GM11168 (cell line): Measurements from ENCODE around the gene RIN3.
"Not testable (repeated sequence)": the region's sequence is repeated elsewhere in the genome, so short reads cannot be mapped to it uniquely, and the experiment has no call there.

Source experiments
- in situ Hi-C: fragments of 300-500 bp; cut with MboI; formaldehyde crosslinking; loops from one replicate; pipeline ENCODE4 v1.12.0; 2022; ENCODE audit warnings: low sequenced_read_pairs; ENCODE audit not compliant: unreplicated experiment

The RIN3 gene

DNA sequence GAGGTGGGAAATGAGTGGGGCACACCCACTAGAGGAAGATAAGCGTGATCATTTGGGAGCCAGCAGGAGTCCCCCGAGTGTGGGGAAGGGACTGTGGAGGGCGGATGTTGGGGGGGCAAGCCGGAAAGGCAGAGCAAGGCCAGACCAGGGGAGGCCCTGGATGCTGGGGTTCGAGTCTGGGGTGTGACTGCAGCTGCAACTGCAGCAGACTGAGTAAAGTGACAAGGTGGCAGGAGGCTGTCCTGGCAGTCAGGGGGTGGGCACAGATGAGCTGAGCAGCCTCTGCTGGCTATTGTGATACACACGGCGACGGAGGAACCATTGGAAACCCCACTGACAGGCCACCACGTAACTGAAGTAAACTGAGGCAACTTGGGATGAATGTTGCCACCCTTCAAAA, 124.7 kb downstream of the RIN3 start:
- in situ Hi-C loops: no loop called here

DNA sequence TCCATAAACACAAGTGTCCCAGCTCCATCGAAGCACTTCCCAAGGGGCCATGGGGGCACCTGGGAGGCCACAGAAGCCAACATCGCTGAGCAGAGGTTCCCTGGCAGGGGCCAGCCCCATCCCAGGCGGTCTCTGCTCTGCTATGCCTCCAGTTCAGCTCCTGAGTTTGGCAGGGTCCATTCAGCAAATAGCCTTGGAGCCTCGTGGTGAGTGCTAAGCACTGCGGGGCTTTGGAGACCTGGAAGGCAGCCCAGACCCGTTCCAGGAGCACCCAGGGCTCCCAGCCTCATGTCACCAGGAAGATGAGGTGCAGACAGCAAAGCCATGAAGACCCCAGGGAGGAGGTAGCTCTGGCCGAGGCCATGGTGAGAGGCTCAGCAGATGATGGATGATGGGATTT, 125.3 kb downstream of the RIN3 start:
- in situ Hi-C loops: no loop called here

- in situ Hi-C loops: not testable (repeated sequence)
Observed at GRCh38 chr14:92639472-92640117, 126.0 kb downstream of the RIN3 start.

DNA sequence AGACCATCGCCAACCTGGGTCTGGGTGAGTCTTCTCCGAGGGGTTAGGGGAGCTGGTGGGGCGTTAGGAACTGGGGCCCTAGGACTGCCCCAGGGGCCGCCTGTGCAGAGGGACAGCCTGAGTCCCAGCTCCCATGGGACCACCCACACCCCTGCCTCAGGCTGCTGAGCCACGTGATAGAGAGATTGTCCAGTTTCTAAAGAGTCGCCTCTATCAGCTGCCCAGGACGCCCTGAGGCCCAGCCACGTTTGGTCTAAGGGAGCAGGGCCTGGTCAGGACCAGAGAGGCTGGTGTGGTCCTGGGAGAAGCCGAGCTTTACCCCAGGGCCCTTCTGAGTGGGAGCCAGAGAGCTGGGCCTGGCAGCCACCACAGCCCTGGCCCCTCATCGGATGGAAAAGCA, 127.7 kb downstream of the RIN3 start:
- in situ Hi-C loops: no loop called here

GRCh38 chr14:92644171-92644969, 130.8 kb downstream of the RIN3 start:
- in situ Hi-C loops: no loop called here

GRCh38 chr14:92644970-92645515, 131.5 kb downstream of the RIN3 start:
- in situ Hi-C loops: no loop called here

DNA sequence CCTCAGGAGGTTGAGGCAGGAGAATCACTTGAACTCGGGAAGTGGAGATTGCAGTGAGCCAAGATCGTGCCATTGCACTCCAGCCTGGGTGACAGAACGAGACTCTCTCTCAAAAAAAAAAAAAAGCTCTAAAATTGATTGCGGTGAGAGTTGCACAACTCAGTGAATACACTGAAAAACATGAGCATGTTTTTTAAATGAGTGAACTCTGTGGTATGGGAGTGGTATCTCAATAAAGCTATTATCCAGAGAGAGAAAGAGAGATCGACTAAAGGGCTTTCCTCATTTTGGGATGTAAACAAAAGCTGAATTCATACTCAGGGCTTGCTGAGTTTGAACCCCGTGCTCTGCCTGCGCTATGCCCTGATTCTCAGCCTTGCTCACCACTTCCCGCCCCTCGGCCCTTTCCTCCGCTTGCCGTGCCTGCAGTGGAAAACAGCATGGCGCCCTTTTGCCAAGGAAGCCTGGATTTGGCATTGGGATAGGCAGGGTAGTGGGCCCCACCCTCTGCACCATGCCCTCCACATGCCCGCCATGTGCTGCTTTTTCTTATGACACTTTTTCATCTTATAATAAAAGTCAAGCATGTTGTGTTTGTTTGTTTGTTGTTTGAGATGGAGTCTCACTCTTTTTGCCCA, 132.4 kb downstream of the RIN3 start:
- in situ Hi-C loops: no loop called here

- in situ Hi-C loops: no loop called here
Observed at GRCh38 chr14:92646952-92647796, 133.6 kb downstream of the RIN3 start.

DNA sequence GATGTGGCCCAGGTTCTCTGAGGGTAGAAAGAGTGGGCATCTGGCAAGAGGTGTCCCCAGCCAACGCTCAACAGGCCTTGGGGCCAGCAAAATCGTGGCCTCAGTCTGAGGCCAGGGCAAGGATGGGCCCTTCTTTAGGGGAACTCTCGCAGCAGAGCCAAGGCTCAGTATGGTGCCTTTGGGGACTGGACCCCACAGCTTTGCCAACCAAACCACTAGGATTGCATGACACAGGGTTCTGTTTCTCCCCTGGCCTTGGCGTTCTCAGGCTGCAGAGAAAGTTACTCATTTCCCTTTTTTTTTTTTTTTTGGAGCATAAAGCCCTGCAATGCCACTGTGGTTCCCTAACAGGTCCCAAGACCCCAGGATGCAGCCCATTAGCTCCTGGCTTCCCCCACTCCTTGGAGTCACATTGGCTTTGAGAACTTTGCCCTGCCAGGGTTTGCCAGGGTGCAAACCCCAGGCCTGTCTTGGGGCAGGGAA, 134.3 kb downstream of the RIN3 start:
- in situ Hi-C loops: no loop called here

GRCh38 chr14:92649066-92649465, 135.5 kb downstream of the RIN3 start:
- in situ Hi-C loops: no loop called here

GRCh38 chr14:92649934-92650545, 136.5 kb downstream of the RIN3 start:
- in situ Hi-C loops: no loop called here

DNA sequence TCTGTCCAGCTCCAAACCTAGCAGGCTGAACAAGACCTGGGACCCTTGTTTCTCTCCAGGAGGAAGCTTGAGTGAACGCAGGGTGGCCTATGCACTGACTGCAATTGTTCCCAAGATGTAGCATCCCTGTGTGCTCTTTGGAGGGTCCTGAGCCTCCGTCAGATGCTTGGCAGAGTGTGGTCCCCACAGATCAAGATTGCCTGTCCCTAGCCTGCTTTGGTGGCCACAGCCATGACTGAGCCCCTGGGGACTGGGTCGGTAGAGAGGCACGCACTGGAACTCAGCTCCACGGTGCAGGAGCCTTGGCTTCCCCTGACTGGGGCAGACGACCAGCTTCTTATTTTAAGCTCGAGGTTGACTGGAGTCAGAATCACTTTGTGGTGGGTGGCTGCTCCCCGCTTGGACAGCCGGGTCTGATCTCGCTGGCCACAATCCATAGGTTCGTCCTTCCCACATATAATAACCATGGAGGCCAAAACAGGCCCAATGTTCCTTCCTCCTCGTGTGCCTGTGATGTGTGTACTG, 137.1 kb downstream of the RIN3 start:
- in situ Hi-C loops: no loop called here

- in situ Hi-C loops: no loop called here
Observed at GRCh38 chr14:92651106-92651757, 137.7 kb downstream of the RIN3 start.

DNA sequence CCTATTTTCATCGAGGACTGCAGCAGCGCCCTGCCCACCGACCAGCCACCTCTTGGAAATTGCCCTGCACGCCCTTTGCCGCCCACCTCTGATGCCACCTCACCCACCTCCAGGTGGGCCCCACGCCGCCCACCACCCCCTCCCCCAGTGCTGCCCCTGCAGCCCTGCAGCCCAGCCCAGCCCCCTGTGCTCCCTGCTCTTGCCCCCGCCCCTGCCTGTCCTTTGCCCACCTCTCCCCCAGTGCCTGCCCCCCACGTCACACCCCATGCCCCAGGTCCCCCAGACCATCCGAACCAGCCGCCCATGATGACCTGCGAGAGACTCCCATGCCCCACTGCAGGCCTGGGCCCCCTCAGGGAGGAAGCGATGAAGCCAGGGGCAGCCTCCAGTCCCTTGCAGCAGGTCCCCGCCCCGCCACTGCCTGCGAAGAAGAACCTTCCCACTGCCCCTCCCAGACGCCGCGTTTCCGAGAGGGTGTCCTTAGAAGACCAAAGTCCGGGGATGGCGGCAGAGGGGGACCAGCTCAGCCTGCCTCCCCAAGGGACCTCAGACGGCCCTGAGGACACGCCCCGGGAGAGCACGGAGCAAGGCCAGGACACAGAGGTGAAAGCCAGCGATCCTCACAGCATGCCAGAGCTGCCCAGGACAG, 138.3 kb downstream of the RIN3 start:
- in situ Hi-C loops: no loop called here

- in situ Hi-C loops: no loop called here
Observed at GRCh38 chr14:92652413-92653151, 139.0 kb downstream of the RIN3 start.

- in situ Hi-C loops: no loop called here
Observed at GRCh38 chr14:92653162-92653651, 139.6 kb downstream of the RIN3 start.

DNA sequence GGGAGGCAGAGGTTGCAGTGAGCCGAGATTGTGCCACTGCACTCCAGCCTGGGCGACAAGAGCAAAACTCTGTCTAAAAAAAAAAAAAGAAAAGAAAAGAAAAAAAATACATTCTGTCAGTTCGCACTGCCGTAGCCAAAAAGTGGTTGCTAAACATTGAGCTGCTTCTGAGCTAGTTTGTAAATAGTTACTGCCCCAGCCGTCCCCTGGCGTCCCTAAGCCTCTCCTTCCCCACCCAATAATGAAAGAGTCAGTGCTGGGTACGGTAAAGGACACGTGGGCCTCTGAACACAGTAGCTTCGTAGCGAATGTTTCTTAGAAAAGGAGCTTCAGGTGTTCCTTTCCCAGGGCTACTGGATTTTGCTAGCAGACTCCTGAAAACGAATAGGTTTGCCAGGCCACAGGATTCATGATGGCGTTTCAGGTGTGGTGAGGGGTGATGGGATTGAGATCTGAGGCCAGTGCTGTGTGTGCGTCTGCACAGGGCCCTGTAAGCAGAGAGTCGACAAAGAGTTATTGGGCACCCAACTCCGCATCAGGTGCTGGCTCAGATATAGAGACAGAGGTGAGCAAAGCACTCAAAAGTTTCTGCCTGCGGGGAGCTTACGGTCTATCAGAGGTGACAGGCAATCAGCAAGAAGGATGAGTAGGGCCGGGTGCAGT, 140.8 kb downstream of the RIN3 start:
- in situ Hi-C loops: no loop called here
